MM.1S (cell line): ENCODE measurements around the gene IL1RAPL2.

ENCODE experiments used
- DNase-seq: peaks from one replicate; pipeline ENCODE4 v3.0.0-alpha.2; 2015
- H2AFZ ChIP-seq: fragments of 300-600 bp; sonication (generic); 2 replicates; pipeline ENCODE4 v1.6.0; 2016; ENCODE audit warnings: antibody characterized with exemption, low read length
- H3F3A ChIP-seq: fragments of 300-600 bp; sonication (generic); 2 replicates; pipeline ENCODE4 v1.6.1; 2016; ENCODE audit warnings: mild to moderate bottlenecking, antibody characterized with exemption, low read length, moderate library complexity, mixed read lengths; ENCODE audit not compliant: insufficient read depth
- H3K27ac ChIP-seq: fragments of 300-600 bp; sonication (generic); 2 replicates; pipeline ENCODE4 v1.5.1; 2016; ENCODE audit warnings: mild to moderate bottlenecking, low read length
- H3K27me3 ChIP-seq: fragments of 300-600 bp; sonication (generic); replicated peaks from 2 replicates; pipeline ENCODE4 v1.6.0; 2016; ENCODE audit warnings: low read length; ENCODE audit not compliant: insufficient read depth
- H3K36me3 ChIP-seq: fragments of 300-600 bp; sonication (generic); replicated peaks from 2 replicates; pipeline ENCODE4 v1.6.1; 2016; ENCODE audit warnings: mild to moderate bottlenecking, low read length, mixed read lengths; ENCODE audit not compliant: insufficient read depth
- H3K4me1 ChIP-seq: fragments of 300-600 bp; sonication (generic); 2 replicates; pipeline ENCODE4 v1.6.1; 2016; ENCODE audit warnings: low read length, mixed read lengths
- H3K4me2 ChIP-seq: fragments of 300-600 bp; sonication (generic); 2 replicates; pipeline ENCODE4 v1.6.0; 2016; ENCODE audit warnings: low read depth, low read length
- H3K4me3 ChIP-seq: fragments of 300-600 bp; sonication (generic); 2 replicates; pipeline ENCODE4 v1.5.1; 2016; ENCODE audit warnings: low read length, mixed read lengths
- H3K79me2 ChIP-seq: fragments of 300-600 bp; sonication (generic); 2 replicates; pipeline ENCODE4 v1.6.1; 2016; ENCODE audit warnings: mixed run types, low read length, mixed read lengths
- H3K9ac ChIP-seq: fragments of 300-600 bp; sonication (generic); 2 replicates; pipeline ENCODE4 v1.6.1; 2016; ENCODE audit warnings: low read length, mixed read lengths
- H3K9me2 ChIP-seq: fragments of 300-600 bp; sonication (generic); replicated peaks from 2 replicates; pipeline ENCODE4 v1.6.1; 2016; ENCODE audit warnings: mild to moderate bottlenecking, low read length, mixed read lengths; ENCODE audit not compliant: insufficient read depth
- H3K9me3 ChIP-seq: fragments of 300-600 bp; sonication (generic); replicated peaks from 2 replicates; pipeline ENCODE4 v1.6.1; 2016; ENCODE audit warnings: mild to moderate bottlenecking, low read length, mixed read lengths; ENCODE audit not compliant: insufficient read depth
- H4K20me1 ChIP-seq: fragments of 300-600 bp; sonication (generic); 2 replicates; pipeline ENCODE4 v1.6.1; 2016; ENCODE audit warnings: mild to moderate bottlenecking, low read length, moderate library complexity, mixed read lengths; ENCODE audit not compliant: insufficient read depth
- CTCF ChIP-seq: fragments of 300-600 bp; sonication (generic); IDR thresholded peaks from 2 replicates; pipeline ENCODE4 v1.5.1; 2016; ENCODE audit warnings: antibody characterized with exemption, low read length, mixed read lengths
- EZH2 ChIP-seq: fragments of 300-600 bp; sonication (generic); optimal IDR thresholded peaks from 2 replicates; pipeline ENCODE3; 2017; ENCODE audit warnings: low read depth, mild to moderate bottlenecking, antibody characterized with exemption, low read length, mixed read lengths
- EZH2phosphoT487 ChIP-seq: fragments of 300-600 bp; sonication (generic); IDR thresholded peaks from 2 replicates; pipeline ENCODE4 v1.6.1; 2018; ENCODE audit warnings: antibody characterized with exemption, low read length

Gene IL1RAPL2

GRCh38 chrX:104968241-104968640 lies 402.2 kb downstream of the IL1RAPL2 start:
- Histone ChIP-seq H2AFZ (no peak overlapping the region), H3K4me3 (no peak overlapping the region), H3K4me1 (no peaks in the 10 kb centered on the region), H3K4me2 (no peak overlapping the region), H4K20me1 (no peaks in the 10 kb centered on the region), H3K27me3 (no peaks in the 10 kb centered on the region), H3K36me3 (no peaks in the 10 kb centered on the region), H3K9me2 (no peaks in the 10 kb centered on the region), H3K9me3 (no peaks in the 10 kb centered on the region), H3K9ac (no peak overlapping the region), H3K79me2 (no peaks in the 10 kb centered on the region), H3F3A (no peaks in the 10 kb centered on the region), H3K27ac (no peak overlapping the region)
- no peak for DNase-seq
- TF ChIP-seq CTCF, result no peak
- TF ChIP-seq EZH2, result no peak
- TF ChIP-seq EZH2phosphoT487, result no peak

- no peaks in the 10 kb centered on the region for H3K4me1 ChIP-seq
- no peak overlapping the region for H3K4me3 ChIP-seq
- H3K9ac ChIP-seq, result no peak overlapping the region
- no peak for TF ChIP-seq CTCF
- TF ChIP-seq EZH2phosphoT487, result no peak
- TF ChIP-seq EZH2, result no peak
- no peaks in the 10 kb centered on the region for H3K27me3 ChIP-seq
- no peak overlapping the region for H2AFZ ChIP-seq
- no peaks in the 10 kb centered on the region for H3F3A ChIP-seq
- H3K9me2 ChIP-seq, result no peaks in the 10 kb centered on the region
- H3K4me2 ChIP-seq, result no peak overlapping the region
- no peaks in the 10 kb centered on the region for H3K9me3 ChIP-seq
- no peaks in the 10 kb centered on the region for H4K20me1 ChIP-seq
- no peak for DNase-seq
- H3K36me3 ChIP-seq, result no peaks in the 10 kb centered on the region
- no peaks in the 10 kb centered on the region for H3K79me2 ChIP-seq
- no peak overlapping the region for H3K27ac ChIP-seq
Observed at GRCh38 chrX:104972737-104973136, 406.7 kb downstream of the IL1RAPL2 start.

GRCh38 chrX:104987063-104987462 lies 421.1 kb downstream of the IL1RAPL2 start:
- TF ChIP-seq CTCF (no peak), EZH2phosphoT487 (no peak), EZH2 (no peak)
- Histone ChIP-seq H3K9me2 (no peaks in the 10 kb centered on the region), H3F3A (no peaks in the 10 kb centered on the region), H2AFZ (no peak overlapping the region), H3K4me2 (no peak overlapping the region), H3K79me2 (no peaks in the 10 kb centered on the region), H3K36me3 (no peaks in the 10 kb centered on the region), H3K27me3 (no peaks in the 10 kb centered on the region), H3K4me3 (no peak overlapping the region), H3K27ac (no peak overlapping the region), H4K20me1 (no peaks in the 10 kb centered on the region), H3K4me1 (no peaks in the 10 kb centered on the region), H3K9ac (no peak overlapping the region), H3K9me3 (no peaks in the 10 kb centered on the region)
- DNase-seq, result no peak
